Testis (tissue), 3 donors: ENCODE results near the gene HMGXB3. TPM values are rescaled to one million over a fixed set of nuclear protein-coding genes. Genes with fewer than 3 reads are reported as not detected.

Experiments
- DNase-seq: peaks from one replicate; pipeline ENCODE4 v3.0.0-alpha.2; 2019
- H3K27ac ChIP-seq, 2 donors: fragments of 200-600 bp; sonication (generic); one replicate each; pipeline ENCODE4 v1.5.1; 2019
- H3K27me3 ChIP-seq: fragments of 200-600 bp; sonication (generic); one replicate; pipeline ENCODE4 v1.5.1; 2019
- H3K36me3 ChIP-seq: fragments of 200-600 bp; sonication (generic); one replicate; pipeline ENCODE4 v1.5.1; 2017; ENCODE audit warnings: low read depth; ENCODE audit errors: missing control alignments
- H3K4me1 ChIP-seq: fragments of 200-600 bp; sonication (generic); one replicate; pipeline ENCODE4 v1.5.1; 2019
- H3K4me3 ChIP-seq, 2 donors: fragments of 200-600 bp; sonication (generic); one replicate each; pipeline ENCODE4 v1.5.1; 2017 to 2019
- H3K9me3 ChIP-seq: fragments of 200-600 bp; sonication (generic); one replicate; pipeline ENCODE4 v1.5.1; 2017
- CTCF ChIP-seq, 3 experiments: fragments of 450-650 bp in 2 of 3; fragments of 200-600 bp in 1 of 3; sonication (generic) in 1 of 3; IDR thresholded peaks; one replicate each; pipeline ENCODE4 v1.5.1; 2016 to 2019; ENCODE audit warnings: antibody characterized with exemption in 3 of 3, mild to moderate bottlenecking in 2 of 3, moderate library complexity in 1 of 3
- POLR2A ChIP-seq: fragments of 450-650 bp; IDR thresholded peaks from one replicate; pipeline ENCODE4 v1.6.1; 2017; ENCODE audit warnings: antibody characterized with exemption, mild to moderate bottlenecking, moderate library complexity
- WGBS, 2 donors: methylation state at CpG; one replicate each; pipeline ENCODE4 v1.1.5; 2018; 5-methylcytosine and 5-hydroxymethylcytosine counted together
- intact Hi-C: fragments of 100-400 bp; cut with DNase I; formaldehyde crosslinking; loops from one replicate; pipeline ENCODE4 v1.15.1; 2023; ENCODE audit warnings: low total_unique reads
- polyA plus RNA-seq: library from polyadenylated mRNA; stranded (reverse); fragments of 350-450 nt; fragmentation: Illumina TruSeq; extraction: RNeasy Lipid Tissue Mini Kit (QIAGEN cat#74804); gene quantifications from one replicate; pipeline ENCODE4 v1.2.3, GENCODE V29; 2014; ENCODE audit warnings: low read depth, low replicate concordance; ENCODE audit not compliant: insufficient read depth
- total RNA-seq, 2 donors: library from RNA; depleted of rRNA; stranded (reverse); fragments of >200 nt; gene quantifications; one replicate each; pipeline ENCODE4 v1.2.3, GENCODE V29; 2016

HMGXB3 gene
- total and polyA plus RNA-seq, 3 donors from 2014 or later = 33.5 to 72.5 (median 63.6) TPM

GRCh38 chr5:150059623-150060022, 59.1 kb downstream of the HMGXB3 start:
- Histone ChIP-seq H3K27ac (no peak overlapping the region), H3K4me1 (no peaks in the 10 kb centered on the region), H3K9me3 (no peaks in the 10 kb centered on the region), H3K4me3 (no peak overlapping the region), H3K27me3 (no peaks in the 10 kb centered on the region), H3K36me3 (no peaks in the 10 kb centered on the region)
- intact Hi-C loops = no loop called here
- TF ChIP-seq CTCF (IDR thresholded peaks at IDR 0.05) (no peak), POLR2A (no peak)
- 89 to 90% methylated on average over 10 to 11 of the region's 11 CpGs for WGBS, 2 donors
- no peak for DNase-seq

GRCh38 chr5:150060471-150060870, 59.9 kb downstream of the HMGXB3 start:
- Histone ChIP-seq H3K36me3 (no peaks in the 10 kb centered on the region), H3K27me3 (no peaks in the 10 kb centered on the region), H3K4me3 (no peak overlapping the region), H3K27ac (no peak overlapping the region), H3K9me3 (no peaks in the 10 kb centered on the region), H3K4me1 (no peaks in the 10 kb centered on the region)
- DNase-seq = no peak
- intact Hi-C loops = no loop called here
- WGBS, 2 donors = 83 to 86% methylated on average over 6 to 7 of the region's 7 CpGs
- TF ChIP-seq CTCF (IDR thresholded peaks at IDR 0.05) (no peak), POLR2A (no peak)

- Histone ChIP-seq H3K4me1 (no peaks in the 10 kb centered on the region), H3K27me3 (no peaks in the 10 kb centered on the region), H3K9me3 (no peaks in the 10 kb centered on the region), H3K36me3 (no peaks in the 10 kb centered on the region), H3K4me3 (no peak overlapping the region), H3K27ac (no peak overlapping the region)
- TF ChIP-seq CTCF (IDR thresholded peaks at IDR 0.05) (no peak), POLR2A (no peak)
- WGBS, 2 donors = 91 to 92% methylated on average over 9 to 12 of the region's 12 CpGs
- no peak for DNase-seq
- intact Hi-C loops = no loop called here
These were observed 61.0 kb downstream of the HMGXB3 start for GRCh38 chr5:150061538-150061995.

GRCh38 chr5:150062216-150062922, 61.8 kb downstream of the HMGXB3 start:
- intact Hi-C loops = no loop called here
- 93 to 94% methylated on average over 2 of the region's 2 CpGs for WGBS, 2 donors
- no peaks in the 10 kb centered on the region for H3K9me3 ChIP-seq
- no peak for TF ChIP-seq CTCF (IDR thresholded peaks at IDR 0.05)
- no peak for TF ChIP-seq POLR2A
- no peak overlapping the region for H3K4me3 ChIP-seq
- no peaks in the 10 kb centered on the region for H3K36me3 ChIP-seq
- H3K27me3 ChIP-seq = no peaks in the 10 kb centered on the region
- no peak overlapping the region for H3K27ac ChIP-seq
- no peaks in the 10 kb centered on the region for H3K4me1 ChIP-seq
- no peak for DNase-seq

GRCh38 chr5:150063638-150064037, 63.1 kb downstream of the HMGXB3 start:
- H3K9me3 ChIP-seq = no peaks in the 10 kb centered on the region
- H3K36me3 ChIP-seq = no peaks in the 10 kb centered on the region
- H3K27me3 ChIP-seq = no peaks in the 10 kb centered on the region
- no peak overlapping the region for H3K4me3 ChIP-seq
- intact Hi-C loops = no loop called here
- WGBS, 2 donors = 83 to 87% methylated on average over 3 to 5 of the region's 5 CpGs
- DNase-seq = no peak
- H3K4me1 ChIP-seq = no peaks in the 10 kb centered on the region
- TF ChIP-seq CTCF (IDR thresholded peaks at IDR 0.05) (no peak), POLR2A (no peak)
- no peak overlapping the region for H3K27ac ChIP-seq
